GM13977 (cell line): ENCODE results near the gene ADCY10.
"Not testable (repeated sequence)": the region's sequence is repeated elsewhere in the genome, so short reads cannot be mapped to it uniquely, and the experiment has no call there.

ENCODE experiments used
- DNase-seq: peaks from one replicate; pipeline ENCODE4 v3.0.0; 2012; ENCODE audit warnings: low spot score
- in situ Hi-C: fragments of 300-500 bp; cut with MboI; formaldehyde crosslinking; loops from one replicate; pipeline ENCODE4 v1.12.0; 2022; ENCODE audit warnings: low sequenced_read_pairs, low pct_unique_long_range_greater_than_20kb, mixed read lengths, inconsistent platforms; ENCODE audit not compliant: unreplicated experiment
- TF ChIP-seq, protein P1 (sequence below): IDR thresholded peaks from 2 replicates; pipeline ENCODE4 v1.5.1; 2012; ENCODE audit warnings: mild to moderate bottlenecking, control low read depth; ENCODE audit not compliant: insufficient read depth; ENCODE audit errors: extremely low read depth, missing control alignments

ADCY10 gene

GRCh38 chr1:167935216-167936067 lies 21.5 kb upstream of the ADCY10 start:
- TF ChIP-seq, protein P1, sequence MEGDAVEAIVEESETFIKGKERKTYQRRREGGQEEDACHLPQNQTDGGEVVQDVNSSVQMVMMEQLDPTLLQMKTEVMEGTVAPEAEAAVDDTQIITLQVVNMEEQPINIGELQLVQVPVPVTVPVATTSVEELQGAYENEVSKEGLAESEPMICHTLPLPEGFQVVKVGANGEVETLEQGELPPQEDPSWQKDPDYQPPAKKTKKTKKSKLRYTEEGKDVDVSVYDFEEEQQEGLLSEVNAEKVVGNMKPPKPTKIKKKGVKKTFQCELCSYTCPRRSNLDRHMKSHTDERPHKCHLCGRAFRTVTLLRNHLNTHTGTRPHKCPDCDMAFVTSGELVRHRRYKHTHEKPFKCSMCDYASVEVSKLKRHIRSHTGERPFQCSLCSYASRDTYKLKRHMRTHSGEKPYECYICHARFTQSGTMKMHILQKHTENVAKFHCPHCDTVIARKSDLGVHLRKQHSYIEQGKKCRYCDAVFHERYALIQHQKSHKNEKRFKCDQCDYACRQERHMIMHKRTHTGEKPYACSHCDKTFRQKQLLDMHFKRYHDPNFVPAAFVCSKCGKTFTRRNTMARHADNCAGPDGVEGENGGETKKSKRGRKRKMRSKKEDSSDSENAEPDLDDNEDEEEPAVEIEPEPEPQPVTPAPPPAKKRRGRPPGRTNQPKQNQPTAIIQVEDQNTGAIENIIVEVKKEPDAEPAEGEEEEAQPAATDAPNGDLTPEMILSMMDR: no peak
- in situ Hi-C loops: no loop called here
- DNase-seq: peak; percentile 25

DNA sequence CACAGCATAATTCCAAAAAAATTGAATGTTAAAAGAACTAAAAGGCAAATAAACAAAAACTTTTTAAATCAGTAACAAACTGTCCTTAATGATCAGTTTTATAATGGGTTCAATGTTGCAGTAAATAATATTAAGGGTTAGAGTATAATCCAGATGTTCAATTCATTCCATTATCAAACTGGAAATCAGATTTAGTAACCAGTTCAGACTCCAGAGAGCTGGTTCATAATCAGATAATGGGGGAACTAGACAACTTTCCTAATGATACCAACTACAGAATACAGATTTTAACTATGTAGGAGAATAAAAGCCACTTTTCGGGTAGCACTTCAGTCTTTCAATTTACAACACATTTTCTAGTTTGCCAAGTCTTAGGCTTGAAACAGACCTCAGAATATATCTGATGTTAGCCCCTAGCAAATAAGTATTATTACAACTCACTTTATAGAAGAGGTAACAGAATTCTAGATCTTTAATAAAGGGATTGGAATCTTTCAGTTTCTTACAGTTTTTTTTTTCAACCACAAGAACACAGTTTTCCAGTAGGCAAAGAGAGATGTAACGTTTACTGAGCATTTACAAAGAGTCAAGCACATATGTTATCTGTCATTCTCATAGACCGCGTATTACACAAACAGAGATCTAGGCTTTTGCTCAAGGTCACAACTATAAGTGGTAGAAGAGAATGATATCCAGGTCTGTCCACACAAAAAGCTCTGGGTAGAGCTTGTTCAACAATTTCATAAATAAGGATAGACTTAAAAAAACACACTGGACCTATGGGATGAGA lies 20.7 kb upstream of the ADCY10 start:
- no peak for DNase-seq
- TF ChIP-seq, protein P1: no peak
- in situ Hi-C loops: no loop called here

- in situ Hi-C loops: no loop called here
- DNase-seq: no peak
- TF ChIP-seq, protein P1: no peak
Observed at GRCh38 chr1:167933788-167934187, 19.9 kb upstream of the ADCY10 start.

GRCh38 chr1:167929725-167930124 lies 15.8 kb upstream of the ADCY10 start:
- in situ Hi-C loops: no loop called here
- TF ChIP-seq, protein P1: no peak
- DNase-seq: no peak

DNA sequence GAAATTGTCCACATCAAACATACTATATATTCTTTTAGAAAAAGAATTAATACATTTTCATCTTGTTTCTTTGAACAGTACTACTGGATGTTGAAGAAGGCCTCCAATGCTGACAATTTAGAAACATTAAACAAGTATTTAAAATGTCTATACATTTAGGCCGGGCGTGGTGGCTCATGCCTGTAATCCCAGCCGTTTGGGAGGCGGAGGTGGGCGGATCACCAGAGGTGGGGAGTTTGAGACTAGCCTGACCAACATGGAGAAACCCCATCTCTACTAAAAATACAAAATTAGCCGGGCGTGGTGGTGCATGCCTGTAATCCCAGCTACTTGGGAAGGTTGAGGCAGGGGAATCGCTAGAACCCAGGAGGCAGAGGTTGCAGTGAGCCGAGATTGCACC lies 15.0 kb upstream of the ADCY10 start:
- in situ Hi-C loops, DNase-seq: not testable (repeated sequence)

DNA sequence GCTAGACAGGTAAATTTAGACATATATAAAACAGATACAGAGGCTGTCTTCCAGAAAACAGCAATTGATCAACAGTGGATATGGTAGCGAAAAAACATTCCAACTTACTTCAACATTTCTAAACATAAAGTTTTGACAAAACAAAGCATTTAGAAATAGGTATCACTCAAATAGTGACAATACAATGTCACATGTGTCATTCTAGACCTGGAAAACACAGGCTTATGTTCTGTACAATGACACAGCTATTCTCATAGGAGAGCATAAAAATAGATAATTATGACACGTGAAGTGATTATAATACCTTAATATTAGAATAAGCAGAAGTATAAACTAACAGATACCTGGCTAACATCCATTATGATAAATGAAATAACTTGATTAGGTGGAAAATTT lies 14.5 kb upstream of the ADCY10 start:
- TF ChIP-seq, protein P1: no peak
- no peak for DNase-seq
- in situ Hi-C loops: no loop called here

GRCh38 chr1:167927046-167927754 lies 13.3 kb upstream of the ADCY10 start:
- DNase-seq: peak; percentile 16
- in situ Hi-C loops: no loop called here

More at GRCh38 chr1:167927046-167927754, 13.3 kb upstream of the ADCY10 start:
- TF ChIP-seq, protein P1: no peak
